HG02571 (cell line): Measurements from ENCODE around the gene DUSP3.

Experiments
- ATAC-seq: cut with Tn5 transposase; IDR thresholded peaks from one replicate; pipeline ENCODE4 v1.9.1; 2021; ENCODE audit warnings: mild to moderate bottlenecking, moderate library complexity; ENCODE audit not compliant: unreplicated experiment

The DUSP3 gene

DNA sequence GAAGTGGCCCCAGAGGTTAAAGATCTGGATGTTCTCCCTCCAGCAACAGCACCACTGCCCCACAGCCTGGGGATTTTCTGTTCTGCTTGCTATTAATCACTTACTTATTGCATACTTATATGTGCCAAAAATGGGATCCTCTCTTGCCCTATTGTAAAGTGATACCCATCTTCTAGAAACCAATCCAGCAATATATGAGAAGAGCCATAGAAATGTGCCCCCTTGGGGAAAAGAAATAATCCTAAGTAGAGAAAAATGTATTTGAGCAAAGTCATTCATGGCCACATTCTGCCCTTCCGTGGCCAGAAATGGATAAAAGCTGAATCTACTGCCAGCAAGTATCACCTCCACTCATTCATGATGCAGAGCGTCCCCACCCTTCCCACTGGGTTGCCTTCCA is 41.1 kb downstream of the DUSP3 start:
- no peak for ATAC-seq

DNA sequence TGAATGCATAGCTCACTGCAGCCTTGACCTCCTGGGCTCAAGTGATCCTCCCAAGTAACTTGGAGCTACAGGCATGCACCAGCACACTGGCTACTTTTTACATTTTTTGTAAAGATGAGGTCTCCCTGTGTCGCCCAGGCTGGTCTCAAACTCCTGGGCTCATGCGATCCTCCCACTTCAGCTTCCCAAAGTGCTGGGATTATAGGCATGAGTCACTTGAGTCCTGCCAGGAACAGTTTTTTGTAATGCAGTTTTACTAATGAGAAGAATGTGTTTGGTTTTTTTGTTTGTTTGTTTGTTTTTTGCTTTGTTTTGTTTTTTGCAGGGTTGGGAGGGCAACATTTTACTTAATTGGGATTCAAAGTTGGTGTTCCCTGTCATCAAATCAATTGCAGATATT is 42.4 kb downstream of the DUSP3 start:
- ATAC-seq: no peak

DNA sequence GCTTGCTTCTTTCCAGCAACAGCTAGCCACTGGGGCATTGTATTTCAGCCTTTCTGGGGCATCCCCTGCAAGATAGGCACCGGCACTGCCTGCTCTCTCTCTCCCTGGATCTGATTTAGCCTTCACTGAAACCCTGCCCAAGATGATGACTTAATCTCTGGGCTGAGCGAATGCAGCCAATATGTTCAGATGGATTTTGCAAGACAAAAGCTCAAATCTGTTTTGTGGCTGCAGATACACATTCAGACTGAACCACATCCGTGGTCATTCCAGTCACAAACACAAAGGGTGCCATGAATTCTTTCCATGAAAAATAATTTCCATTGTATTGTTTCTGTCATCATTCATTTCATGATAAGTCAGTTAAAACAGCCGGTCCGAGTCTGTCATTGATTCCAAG is 44.4 kb downstream of the DUSP3 start:
- ATAC-seq: no peak

DNA sequence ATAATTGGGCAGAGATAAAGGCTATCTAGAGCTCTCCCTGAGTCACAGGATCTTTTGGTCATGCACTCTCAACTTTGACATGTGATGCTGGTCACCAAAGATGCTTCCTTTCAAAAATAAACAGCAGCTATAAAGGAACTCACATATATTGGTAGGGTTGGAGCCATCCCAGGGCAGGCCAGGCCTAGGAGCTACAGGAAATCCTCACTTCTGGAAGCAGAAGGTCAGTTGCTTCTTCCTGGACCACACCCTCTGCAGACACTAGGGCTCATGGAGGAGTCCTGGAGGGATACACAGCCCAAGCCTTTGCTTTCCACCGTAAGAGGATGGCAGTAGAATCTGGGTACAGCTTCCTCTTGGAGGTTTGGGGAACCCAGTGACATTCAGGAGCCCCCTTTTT is 44.8 kb downstream of the DUSP3 start:
- ATAC-seq: no peak

DNA sequence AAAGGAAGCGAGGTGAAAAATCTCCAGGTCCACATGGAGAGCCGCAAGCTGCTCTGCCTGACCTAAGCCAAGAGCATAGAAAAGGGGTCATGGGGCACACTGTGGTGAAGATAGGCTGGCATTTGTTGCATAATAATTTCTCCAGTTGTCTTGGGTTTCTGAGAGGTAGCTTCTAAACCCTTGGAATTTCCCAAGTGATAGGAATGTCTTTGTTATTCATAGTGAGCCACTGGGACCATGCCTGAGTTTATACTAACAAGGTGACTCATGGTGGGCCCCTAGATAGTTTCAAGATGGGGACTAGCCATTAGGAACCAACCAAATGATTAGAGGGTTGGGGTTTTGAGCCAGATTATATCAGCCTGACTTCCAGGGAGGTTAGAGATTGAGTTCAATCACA is 45.8 kb downstream of the DUSP3 start:
- ATAC-seq: no peak

DNA sequence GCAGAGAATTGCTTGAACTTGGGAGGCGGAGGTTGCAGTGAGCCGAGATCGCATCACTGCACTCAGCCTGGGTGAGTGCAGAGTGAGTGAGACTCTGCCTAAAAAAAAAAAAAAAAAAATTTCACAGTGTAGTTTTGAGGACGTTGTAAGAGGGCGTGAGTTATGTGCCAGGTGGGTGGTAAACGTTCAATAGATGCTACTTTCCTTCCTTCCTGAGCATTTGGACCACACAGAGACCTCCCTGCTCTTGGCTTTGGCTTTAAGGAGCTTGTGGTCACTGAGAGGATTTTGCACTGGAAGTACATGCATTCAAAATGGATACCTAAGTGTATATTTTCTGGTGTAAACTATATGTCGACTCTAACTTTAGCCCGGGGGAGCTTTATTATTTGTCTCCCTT is 50.7 kb downstream of the DUSP3 start:
- no peak for ATAC-seq

DNA sequence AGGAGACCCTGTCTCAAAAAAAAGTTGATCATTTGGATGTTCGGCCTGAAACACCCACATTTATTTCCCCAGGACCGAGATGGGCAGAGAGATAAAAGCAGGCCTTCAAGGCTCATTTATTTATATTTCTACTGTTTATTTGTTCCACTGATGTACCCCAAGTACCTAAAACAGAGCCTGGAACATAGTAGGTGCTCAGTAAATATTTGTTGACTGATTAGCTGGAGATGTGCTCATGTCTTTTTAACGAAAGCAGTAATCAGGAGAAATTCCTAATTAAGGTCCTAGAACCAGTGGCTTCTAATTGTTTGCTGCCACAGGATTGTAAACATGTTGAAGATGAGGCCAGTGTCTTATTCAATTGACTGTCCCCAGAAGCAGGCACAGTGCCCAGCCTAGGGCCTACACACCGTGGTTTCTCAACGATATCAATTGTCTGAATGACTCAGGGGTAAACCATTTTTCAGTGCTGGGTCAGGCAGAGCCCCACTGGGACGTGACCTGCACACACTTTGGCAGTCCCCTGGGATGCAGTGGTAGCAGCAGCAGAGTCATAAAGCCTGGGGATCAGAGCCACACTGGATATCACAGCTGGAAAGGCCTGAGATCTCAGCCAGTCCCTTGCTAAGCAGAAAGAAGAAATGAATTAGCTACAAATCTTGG is 54.9 kb downstream of the DUSP3 start:
- no peak for ATAC-seq

DNA sequence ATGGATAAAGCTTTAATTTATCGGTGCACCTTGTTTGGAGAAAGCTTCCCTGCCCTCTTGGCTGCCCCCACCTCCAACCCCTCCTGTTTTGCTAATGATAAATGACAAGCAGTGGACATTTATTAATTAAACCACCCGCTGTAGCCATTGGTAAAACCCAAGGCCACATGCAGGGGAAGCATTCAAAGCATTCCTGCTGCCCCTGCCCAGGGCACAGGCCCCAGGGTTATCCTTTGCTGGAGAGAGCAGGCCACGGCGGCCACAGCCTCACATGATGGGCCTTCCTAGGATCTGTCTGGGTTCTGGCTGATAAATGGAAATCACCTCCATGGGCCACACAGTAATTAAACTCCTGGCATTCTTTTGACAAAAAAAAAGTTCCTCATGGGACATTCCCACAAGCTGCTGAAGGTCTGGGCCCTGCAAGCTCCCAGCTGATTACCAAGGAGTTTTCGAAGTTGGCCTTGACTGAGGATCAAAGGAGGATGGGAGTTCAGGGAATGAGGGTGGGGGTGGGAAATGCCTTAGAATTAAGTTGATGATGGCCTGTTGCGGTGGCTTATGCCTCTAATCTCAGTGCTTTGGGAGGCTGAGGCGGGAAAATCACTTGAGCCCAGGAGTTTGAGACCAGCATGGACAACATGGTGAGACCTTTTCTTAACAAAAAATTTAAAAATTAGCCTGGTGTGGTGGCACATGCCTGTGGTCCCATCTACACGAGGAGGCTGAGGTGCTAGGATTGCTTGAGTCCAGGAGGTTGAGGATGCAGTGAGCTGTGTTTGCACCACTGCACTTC is 55.7 kb downstream of the DUSP3 start:
- ATAC-seq: no peak

DNA sequence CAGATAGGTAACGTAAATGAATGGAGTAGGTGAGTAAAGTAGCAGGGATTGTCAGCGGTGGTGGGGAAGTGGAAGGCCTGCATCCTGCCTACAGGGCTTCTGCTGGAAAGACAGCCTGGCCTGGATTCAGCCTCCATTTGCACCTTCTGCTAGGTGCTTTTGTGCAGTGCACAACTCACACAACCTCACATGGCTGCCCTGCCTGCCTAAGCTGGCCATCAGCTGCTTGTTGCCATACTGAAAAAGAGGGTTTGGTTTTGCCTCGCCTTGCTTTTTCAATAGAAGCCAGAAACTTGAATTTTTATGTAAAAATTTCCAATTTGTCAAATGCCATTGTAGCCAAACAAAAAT is 56.5 kb downstream of the DUSP3 start:
- no peak for ATAC-seq

DNA sequence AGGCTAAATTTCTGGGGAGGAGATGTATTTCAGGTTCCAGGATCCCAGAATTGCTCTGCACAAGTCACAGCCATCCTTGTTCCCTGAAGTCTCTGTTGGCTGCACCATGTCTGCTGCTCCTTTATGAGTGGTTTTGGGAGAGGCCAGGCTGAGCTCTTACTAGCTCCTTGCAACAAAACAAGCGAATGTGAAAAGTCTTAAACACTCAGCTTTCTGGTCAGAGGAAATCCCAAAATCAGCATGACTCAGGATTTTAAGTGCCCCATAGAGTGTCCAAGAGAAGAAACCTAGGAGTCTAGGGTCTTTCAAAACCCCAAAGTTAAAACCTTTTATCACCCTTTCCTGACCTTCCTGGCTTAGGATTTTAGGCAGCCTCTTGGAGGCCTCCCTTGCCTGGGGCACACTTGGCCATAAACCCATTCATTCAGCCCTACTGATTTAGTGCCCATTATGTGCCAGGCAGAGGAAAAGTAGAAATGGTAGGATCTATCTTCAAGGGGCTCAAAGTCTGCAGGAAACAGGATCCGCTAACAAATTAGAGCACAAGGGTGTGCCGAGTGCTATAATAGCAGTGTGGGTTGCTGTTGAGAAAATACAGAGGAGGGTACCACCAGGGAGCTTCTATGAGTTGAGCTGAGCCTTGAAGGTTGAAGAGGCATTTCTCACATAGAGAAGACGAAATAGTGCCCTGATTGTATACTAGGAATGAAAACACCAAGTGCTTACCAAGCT is 57.1 kb downstream of the DUSP3 start:
- ATAC-seq: no peak

DNA sequence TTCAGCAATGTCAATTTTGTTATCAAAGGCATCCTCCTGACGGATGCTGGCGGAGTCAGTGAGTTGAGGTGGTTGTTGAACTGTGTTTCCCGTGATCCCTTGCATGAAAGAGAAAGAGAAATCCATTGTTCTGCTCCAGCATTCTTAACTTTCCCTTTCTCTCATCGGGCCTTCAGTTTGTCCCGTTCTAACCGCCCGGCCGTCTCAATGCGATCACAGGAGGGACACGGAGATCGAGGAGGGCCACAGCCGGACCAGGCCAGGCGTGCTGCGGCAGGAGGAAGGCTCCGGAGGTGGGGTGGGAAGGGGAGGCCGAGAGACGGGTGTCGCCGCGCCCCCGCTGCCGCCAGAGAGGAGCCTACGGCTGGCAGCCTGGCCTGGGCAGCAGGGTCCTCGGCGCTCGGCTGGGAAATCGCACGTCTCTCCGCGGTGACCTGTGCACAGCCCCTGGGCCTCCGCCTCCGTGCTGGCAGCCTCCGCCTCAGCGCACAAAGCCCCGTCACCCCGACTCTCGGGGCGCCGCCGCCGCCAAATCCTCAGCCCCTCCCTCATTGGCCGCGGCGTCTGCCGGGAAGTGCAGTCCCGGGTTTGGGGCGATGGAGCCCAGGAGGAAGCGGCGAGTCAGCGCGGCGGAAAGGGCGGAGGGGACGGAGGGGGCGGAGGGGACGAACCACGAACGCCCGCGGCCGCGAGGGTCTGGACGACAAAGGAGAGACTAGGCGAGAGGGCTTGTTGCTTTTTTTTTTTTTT is 58.3 kb downstream of the DUSP3 start:
- no peak for ATAC-seq

DNA sequence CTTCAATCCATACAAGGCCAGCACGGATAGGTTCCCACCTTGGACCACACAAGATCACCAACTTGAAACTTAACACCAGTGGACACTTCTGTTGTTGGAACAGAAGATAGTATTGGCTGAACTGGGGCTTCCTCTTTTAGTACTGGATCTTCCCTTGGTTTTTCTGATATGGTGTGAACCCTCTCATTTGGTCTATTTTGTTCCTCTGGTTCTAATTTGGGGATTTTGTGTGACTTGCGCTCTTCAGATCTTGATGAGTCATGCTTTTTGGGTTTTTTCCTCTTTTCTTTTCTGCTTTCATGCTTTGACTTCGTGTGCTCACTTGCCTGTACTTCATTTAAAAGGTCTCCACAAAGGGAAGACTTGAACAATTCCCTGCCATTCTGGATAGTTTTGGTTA is 59.2 kb downstream of the DUSP3 start:
- ATAC-seq: no peak

DNA sequence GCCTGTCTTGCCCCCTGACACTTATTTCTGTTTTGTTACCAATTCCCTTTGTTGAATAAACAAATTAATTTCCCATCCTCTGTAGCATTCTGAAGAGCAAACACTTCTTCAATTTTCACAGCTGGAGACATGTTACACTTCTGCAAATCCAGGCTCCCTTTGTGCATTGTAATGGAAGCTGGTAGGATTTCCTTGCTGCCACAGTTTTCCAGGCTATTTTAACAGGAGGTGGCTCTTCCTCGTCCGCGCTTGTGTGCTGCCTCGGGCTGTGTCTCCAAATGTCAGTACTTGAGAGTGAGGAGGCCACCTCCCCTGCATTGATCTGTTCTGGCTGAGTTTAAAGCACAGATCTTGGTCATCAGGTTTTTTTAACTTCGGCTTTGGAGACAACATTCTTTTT is 60.2 kb downstream of the DUSP3 start:
- no peak for ATAC-seq

DNA sequence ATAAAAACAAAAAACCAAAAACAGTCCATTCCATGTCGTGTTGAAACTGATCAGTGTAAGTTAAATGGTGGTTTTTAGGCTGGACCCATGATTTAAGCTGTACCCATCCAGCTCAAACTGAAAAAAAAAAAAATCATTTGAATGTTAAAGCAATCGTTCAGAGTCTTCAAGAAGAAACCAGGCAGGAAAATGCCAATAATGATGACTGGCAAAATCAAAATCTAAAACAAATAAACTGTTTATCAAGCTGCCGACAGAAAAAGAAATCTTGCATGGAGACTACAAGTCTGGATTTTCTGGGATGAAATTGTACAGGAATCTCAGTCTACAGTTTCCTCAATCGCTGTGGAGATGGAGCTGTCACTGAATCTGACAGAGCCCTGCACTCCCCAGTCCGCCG is 60.9 kb downstream of the DUSP3 start:
- ATAC-seq: no peak
